Nephron progenitor cell (in vitro differentiated cells): ENCODE data around the gene MAPKAPK3.

Source experiments
- DNase-seq: peaks from one replicate; pipeline ENCODE4 v3.0.0; 2021
- H3K27ac Mint-ChIP-seq: 2 replicates; pipeline ENCODE4 v1.8.0; 2021; ENCODE audit warnings: mild to moderate bottlenecking, moderate library complexity, mixed read lengths
- H3K27me3 Mint-ChIP-seq: 2 replicates; pipeline ENCODE4 v1.8.0; 2021; ENCODE audit warnings: mild to moderate bottlenecking, low read depth, mixed read lengths; ENCODE audit not compliant: poor library complexity
- H3K36me3 Mint-ChIP-seq: 2 replicates; pipeline ENCODE4 v1.8.0; 2021; ENCODE audit warnings: low read depth, mixed read lengths
- H3K4me1 Mint-ChIP-seq: 2 replicates; pipeline ENCODE4 v1.8.0; 2021; ENCODE audit warnings: mixed read lengths
- H3K4me3 Mint-ChIP-seq: 2 replicates; pipeline ENCODE4 v1.8.0; 2021; ENCODE audit warnings: mild to moderate bottlenecking, moderate library complexity, mixed read lengths
- H3K9me3 Mint-ChIP-seq: 2 replicates; pipeline ENCODE4 v1.8.0; 2021; ENCODE audit warnings: mild to moderate bottlenecking, moderate library complexity, mixed read lengths
- TF ChIP-seq, protein P1 (sequence below): fragments of 200-600 bp; sonication (generic); IDR thresholded peaks from 2 replicates; pipeline ENCODE4 v1.5.0; 2021; ENCODE audit warnings: antibody characterized with exemption

Gene MAPKAPK3

GRCh38 chr3:50591196-50591741 is 25.7 kb upstream of the MAPKAPK3 start:
- DNase-seq = no peak
- Mint-ChIP-seq H3K27ac (no peak overlapping the region), H3K4me3 (no peak overlapping the region), H3K9me3 (no peaks in the 10 kb centered on the region), H3K4me1 (no peaks in the 10 kb centered on the region), H3K36me3 (no peaks in the 10 kb centered on the region), H3K27me3 (peaks cover 13% of the 10 kb centered on the region)
- TF ChIP-seq, protein P1, sequence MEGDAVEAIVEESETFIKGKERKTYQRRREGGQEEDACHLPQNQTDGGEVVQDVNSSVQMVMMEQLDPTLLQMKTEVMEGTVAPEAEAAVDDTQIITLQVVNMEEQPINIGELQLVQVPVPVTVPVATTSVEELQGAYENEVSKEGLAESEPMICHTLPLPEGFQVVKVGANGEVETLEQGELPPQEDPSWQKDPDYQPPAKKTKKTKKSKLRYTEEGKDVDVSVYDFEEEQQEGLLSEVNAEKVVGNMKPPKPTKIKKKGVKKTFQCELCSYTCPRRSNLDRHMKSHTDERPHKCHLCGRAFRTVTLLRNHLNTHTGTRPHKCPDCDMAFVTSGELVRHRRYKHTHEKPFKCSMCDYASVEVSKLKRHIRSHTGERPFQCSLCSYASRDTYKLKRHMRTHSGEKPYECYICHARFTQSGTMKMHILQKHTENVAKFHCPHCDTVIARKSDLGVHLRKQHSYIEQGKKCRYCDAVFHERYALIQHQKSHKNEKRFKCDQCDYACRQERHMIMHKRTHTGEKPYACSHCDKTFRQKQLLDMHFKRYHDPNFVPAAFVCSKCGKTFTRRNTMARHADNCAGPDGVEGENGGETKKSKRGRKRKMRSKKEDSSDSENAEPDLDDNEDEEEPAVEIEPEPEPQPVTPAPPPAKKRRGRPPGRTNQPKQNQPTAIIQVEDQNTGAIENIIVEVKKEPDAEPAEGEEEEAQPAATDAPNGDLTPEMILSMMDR = no peak

GRCh38 chr3:50592568-50592967 is 24.4 kb upstream of the MAPKAPK3 start:
- DNase-seq = no peak
- Mint-ChIP-seq H3K27ac (no peak overlapping the region), H3K4me3 (no peak overlapping the region), H3K4me1 (no peaks in the 10 kb centered on the region), H3K9me3 (no peaks in the 10 kb centered on the region), H3K27me3 (peaks cover 16% of the 10 kb centered on the region), H3K36me3 (no peaks in the 10 kb centered on the region)
- TF ChIP-seq, protein P1 = no peak

- no peak overlapping the region for H3K27ac Mint-ChIP-seq
- H3K27me3 Mint-ChIP-seq = peaks cover 16% of the 10 kb centered on the region
- no peaks in the 10 kb centered on the region for H3K9me3 Mint-ChIP-seq
- DNase-seq = no peak
- H3K36me3 Mint-ChIP-seq = no peaks in the 10 kb centered on the region
- no peak overlapping the region for H3K4me3 Mint-ChIP-seq
- no peaks in the 10 kb centered on the region for H3K4me1 Mint-ChIP-seq
- TF ChIP-seq, protein P1 = no peak
These were observed 22.6 kb upstream of the MAPKAPK3 start for GRCh38 chr3:50594253-50594785.

GRCh38 chr3:50599115-50599715 is 17.7 kb upstream of the MAPKAPK3 start:
- Mint-ChIP-seq H3K4me3 (no peak overlapping the region), H3K27ac (no peak overlapping the region), H3K9me3 (no peaks in the 10 kb centered on the region), H3K4me1 (peaks cover 28% of the 10 kb centered on the region), H3K36me3 (no peaks in the 10 kb centered on the region), H3K27me3 (peaks cover 12% of the 10 kb centered on the region)
- DNase-seq = no peak
- TF ChIP-seq, protein P1 = no peak

- no peak overlapping the region for H3K27ac Mint-ChIP-seq
- no peak overlapping the region for H3K4me3 Mint-ChIP-seq
- H3K27me3 Mint-ChIP-seq = peaks cover 12% of the 10 kb centered on the region
- no peaks in the 10 kb centered on the region for H3K36me3 Mint-ChIP-seq
- H3K9me3 Mint-ChIP-seq = no peaks in the 10 kb centered on the region
- no peak for DNase-seq
- peaks cover 28% of the 10 kb centered on the region for H3K4me1 Mint-ChIP-seq
- TF ChIP-seq, protein P1 = no peak
These were observed 17.2 kb upstream of the MAPKAPK3 start for GRCh38 chr3:50599716-50600118.
